WERI-Rb-1 (cell line): ENCODE measurements around the gene PTPRN2.

Experiments
- DNase-seq: peaks from one replicate; pipeline ENCODE4 v3.0.0-alpha.2; 2020
- H3K27ac ChIP-seq: fragments of 250-450 bp; sonication (Bioruptor Pico); 2 replicates; pipeline ENCODE4 v1.5.1; 2020; ENCODE audit warnings: mild to moderate bottlenecking, moderate library complexity
- H3K27me3 ChIP-seq: fragments of 250-450 bp; sonication (Bioruptor Pico); 2 replicates; pipeline ENCODE4 v1.5.1; 2021; ENCODE audit warnings: mild to moderate bottlenecking, low read depth, moderate library complexity; ENCODE audit not compliant: insufficient read depth, severe bottlenecking
- H3K36me3 ChIP-seq: fragments of 250-450 bp; sonication (Bioruptor Pico); 2 replicates; pipeline ENCODE4 v1.5.1; 2020; ENCODE audit warnings: mild to moderate bottlenecking, moderate library complexity
- H3K4me3 ChIP-seq: 2 replicates; pipeline ENCODE4 v1.5.1; 2011; ENCODE audit warnings: low read depth, mild to moderate bottlenecking, control low read depth, low read length
- H3K9me3 ChIP-seq: fragments of 250-450 bp; sonication (Bioruptor Pico); 2 replicates; pipeline ENCODE4 v1.5.1; 2021; ENCODE audit warnings: mild to moderate bottlenecking, moderate library complexity; ENCODE audit not compliant: severe bottlenecking
- TF ChIP-seq, protein P1 (sequence below): IDR thresholded peaks from 2 replicates; pipeline ENCODE4 v1.5.1; 2011; ENCODE audit warnings: low read depth, mild to moderate bottlenecking, control low read depth, inconsistent platforms, low read length

Gene PTPRN2

DNA sequence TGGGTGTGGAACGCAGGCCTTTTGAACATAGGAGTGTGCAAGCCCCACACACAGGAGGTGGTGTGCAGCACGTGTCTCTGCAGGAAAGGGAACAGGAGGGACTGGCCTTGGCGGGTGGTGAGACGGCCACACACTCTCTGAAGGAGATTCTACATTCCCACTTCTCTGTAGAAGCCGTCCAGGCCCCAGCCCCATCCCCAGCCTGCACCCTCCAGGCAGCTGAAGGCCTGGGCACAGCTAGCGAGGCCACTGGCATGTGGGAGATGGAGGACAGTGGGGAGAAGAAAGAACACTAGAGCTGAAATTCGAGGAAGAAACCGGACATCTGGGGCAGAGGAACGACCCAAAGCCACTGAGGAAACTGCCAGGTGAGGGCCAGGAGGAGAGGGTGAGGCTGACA is 743.5 kb downstream of the PTPRN2 start:
- no peaks in the 10 kb centered on the region for H3K27me3 ChIP-seq
- TF ChIP-seq, protein P1, sequence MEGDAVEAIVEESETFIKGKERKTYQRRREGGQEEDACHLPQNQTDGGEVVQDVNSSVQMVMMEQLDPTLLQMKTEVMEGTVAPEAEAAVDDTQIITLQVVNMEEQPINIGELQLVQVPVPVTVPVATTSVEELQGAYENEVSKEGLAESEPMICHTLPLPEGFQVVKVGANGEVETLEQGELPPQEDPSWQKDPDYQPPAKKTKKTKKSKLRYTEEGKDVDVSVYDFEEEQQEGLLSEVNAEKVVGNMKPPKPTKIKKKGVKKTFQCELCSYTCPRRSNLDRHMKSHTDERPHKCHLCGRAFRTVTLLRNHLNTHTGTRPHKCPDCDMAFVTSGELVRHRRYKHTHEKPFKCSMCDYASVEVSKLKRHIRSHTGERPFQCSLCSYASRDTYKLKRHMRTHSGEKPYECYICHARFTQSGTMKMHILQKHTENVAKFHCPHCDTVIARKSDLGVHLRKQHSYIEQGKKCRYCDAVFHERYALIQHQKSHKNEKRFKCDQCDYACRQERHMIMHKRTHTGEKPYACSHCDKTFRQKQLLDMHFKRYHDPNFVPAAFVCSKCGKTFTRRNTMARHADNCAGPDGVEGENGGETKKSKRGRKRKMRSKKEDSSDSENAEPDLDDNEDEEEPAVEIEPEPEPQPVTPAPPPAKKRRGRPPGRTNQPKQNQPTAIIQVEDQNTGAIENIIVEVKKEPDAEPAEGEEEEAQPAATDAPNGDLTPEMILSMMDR: no peak
- H3K9me3 ChIP-seq: no peaks in the 10 kb centered on the region
- H3K4me3 ChIP-seq: no peak overlapping the region
- H3K36me3 ChIP-seq: no peaks in the 10 kb centered on the region
- H3K27ac ChIP-seq: no peak overlapping the region
- DNase-seq: no peak

DNA sequence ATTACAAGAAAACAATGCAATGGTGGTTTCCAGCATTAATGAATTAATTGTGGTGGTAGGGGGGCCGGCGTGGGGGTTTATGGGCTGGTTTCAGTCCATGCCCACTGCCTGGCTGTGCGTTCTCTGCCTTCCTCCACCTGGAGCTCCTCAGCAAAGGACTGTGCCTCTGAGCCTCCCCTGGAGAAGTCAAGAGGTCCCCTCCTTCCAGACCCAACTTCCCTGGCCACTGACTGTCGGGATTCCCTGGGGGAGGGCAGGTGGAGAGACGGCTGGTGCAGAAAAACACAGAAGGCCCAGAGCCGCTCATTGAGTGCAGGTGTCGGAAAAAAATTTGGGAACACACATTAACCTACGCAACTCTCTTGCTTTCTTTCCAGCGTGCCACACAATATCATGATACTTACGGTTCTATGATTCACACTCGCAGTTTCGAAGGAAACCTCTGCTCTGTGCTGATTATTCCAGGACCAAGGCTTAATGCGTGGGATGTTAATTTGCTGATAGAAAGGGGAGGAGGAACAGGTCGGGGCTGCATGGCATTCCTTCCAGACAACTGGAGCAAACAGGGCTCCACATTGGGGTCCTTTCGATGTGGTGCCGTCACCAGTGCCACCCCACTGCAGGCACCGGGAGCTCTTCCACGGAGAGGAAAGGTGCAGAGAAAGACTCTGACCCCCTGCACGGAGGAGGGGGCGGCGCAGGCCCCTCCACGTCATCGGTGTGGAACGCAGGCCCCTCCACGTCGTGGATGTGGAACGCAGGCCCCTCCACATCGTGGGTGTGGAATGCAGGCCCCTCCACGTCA is 744.1 kb downstream of the PTPRN2 start:
- no peak overlapping the region for H3K27ac ChIP-seq
- TF ChIP-seq, protein P1: no peak
- no peak for DNase-seq
- H3K36me3 ChIP-seq: no peaks in the 10 kb centered on the region
- no peaks in the 10 kb centered on the region for H3K27me3 ChIP-seq
- H3K9me3 ChIP-seq: no peaks in the 10 kb centered on the region
- no peak overlapping the region for H3K4me3 ChIP-seq

DNA sequence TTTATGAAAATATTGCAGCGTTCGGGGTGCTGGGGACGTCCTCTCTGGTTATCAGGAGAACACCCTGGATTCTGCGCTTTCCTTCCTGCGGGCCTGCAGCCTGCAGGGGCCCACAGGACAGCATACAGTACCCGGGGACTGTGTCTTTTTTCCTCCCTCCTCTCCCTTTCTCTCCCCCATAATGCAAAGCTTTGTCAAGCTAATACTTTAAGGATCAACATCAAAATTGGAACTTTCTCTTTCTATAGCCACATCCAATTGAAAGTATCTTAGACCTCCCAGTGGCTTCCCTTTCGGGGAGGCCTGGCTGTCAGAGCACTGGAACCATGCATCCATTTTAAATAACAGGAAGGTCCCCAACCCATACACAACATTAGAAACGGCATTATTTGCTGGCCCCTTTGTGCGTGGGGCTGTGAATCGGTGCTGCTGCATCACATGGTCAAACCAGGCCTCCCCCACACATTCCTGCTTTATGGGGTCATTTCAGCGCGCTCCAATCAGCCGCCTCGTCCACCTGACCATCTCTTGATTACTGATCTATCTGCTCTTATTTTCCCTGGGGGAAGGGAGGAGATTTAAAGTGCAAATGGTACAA is 745.8 kb downstream of the PTPRN2 start:
- no peak overlapping the region for H3K27ac ChIP-seq
- TF ChIP-seq, protein P1: no peak
- H3K4me3 ChIP-seq: no peak overlapping the region
- H3K27me3 ChIP-seq: no peaks in the 10 kb centered on the region
- no peak for DNase-seq
- no peaks in the 10 kb centered on the region for H3K36me3 ChIP-seq
- H3K9me3 ChIP-seq: no peaks in the 10 kb centered on the region

DNA sequence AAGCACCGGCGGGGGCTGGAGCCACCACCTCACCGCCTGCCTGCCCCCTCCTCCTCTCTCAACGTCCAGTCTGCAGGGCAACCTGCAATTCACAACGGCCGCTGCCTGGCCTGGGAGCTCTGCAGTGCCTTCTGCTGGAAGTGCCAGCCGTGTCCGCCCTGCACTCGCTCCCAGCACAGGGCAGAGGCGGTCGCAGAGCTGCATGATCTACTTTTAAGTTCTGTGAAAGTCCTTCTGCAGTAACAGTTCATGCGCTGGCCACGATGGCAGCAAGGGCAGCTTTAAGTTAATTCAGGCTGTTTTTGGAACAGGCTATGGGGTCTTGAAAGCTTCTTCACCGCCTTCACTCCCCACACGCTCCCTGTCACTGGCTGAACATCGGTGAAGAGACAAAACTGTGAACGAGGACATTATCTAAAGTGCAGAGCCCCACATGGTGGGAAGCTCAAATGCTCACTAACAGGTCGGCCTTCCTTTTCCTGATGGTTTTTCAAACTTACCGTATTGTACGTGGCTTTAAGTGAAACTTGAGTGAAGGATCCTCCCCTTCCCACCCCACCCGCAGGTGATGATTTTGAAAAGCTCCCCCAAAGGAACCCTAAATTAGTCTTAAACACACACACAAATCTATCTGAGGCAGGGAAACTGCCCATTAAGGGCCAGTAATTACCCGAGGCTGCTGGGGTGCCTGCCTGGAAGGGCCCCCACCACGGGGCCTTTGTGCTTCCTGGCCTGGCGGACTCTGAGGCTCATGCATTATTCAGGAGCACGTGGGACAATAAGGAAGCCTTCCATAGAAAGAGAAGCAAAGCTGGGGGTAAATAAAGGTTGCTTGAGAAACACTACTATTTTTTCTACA is 746.5 kb downstream of the PTPRN2 start:
- Histone ChIP-seq H3K9me3 (no peaks in the 10 kb centered on the region), H3K27me3 (no peaks in the 10 kb centered on the region), H3K4me3 (no peak overlapping the region), H3K27ac (no peak overlapping the region), H3K36me3 (no peaks in the 10 kb centered on the region)
- DNase-seq: no peak
- TF ChIP-seq, protein P1: no peak

DNA sequence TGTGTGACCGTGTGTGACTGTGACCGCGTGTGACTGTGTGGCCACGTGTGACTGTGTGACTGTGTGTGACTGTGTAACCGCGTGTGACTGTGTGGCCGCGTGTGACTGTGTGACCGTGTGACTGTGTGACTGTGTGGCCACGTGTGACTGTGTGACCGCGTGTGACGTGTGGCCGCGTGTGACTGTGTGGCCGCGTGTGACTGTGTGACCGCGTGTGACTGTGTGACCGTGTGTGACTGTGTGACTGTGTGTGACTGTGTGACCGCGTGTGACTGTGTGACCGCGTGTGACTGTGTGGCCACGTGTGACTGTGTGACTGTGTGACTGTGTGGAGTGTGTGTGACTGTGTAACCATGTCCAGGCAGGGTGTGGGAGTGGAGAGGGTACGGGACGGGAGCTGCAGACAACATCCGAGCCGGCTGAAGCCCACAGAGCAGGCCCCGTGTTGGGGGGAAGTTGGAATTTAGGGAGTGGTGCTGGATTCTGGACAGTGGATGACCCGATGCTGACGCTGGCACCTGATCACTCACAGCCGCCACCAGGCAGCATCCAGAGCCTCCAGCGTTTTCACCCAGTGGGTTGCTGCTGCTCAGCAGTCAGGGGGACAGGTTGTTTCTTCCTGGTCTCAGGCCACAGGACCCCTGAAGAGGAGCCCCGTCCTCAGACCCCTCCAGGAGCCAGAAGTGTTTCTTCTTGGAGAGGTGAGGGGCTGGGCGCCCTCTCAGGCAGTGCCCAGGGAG is 747.3 kb downstream of the PTPRN2 start:
- no peaks in the 10 kb centered on the region for H3K27me3 ChIP-seq
- H3K36me3 ChIP-seq: no peaks in the 10 kb centered on the region
- DNase-seq: no peak
- no peak overlapping the region for H3K27ac ChIP-seq
- TF ChIP-seq, protein P1: no peak
- no peaks in the 10 kb centered on the region for H3K9me3 ChIP-seq
- H3K4me3 ChIP-seq: no peak overlapping the region
